Measurements from ENCODE around the gene PDX1. TPM values are rescaled to one million over a fixed set of nuclear protein-coding genes. Genes with fewer than 3 reads are reported as not detected.

The PDX1 gene
- total RNA-seq, 1 experiment from 2014 or later: 3.4 TPM

GRCh38 chr13:27969866-27970229 lies 50.0 kb downstream of the PDX1 start:
- ATAC-seq: no peak
- Histone ChIP-seq H3K27me3 (ENCODE audit: control insufficient read depth, insufficient read depth, low read length) (no peaks in the 10 kb centered on the region), H3K9me3 (ENCODE audit: control insufficient read depth, insufficient read depth, low read depth, low read length) (no peaks in the 10 kb centered on the region), H3K4me1 (ENCODE audit: control insufficient read depth, insufficient read depth, low read length) (peaks cover 8% of the 10 kb centered on the region), H3K36me3 (ENCODE audit: control insufficient read depth, insufficient read depth, low read length) (no peaks in the 10 kb centered on the region; the same call in 1 of the 2 replicates), H3K4me3 (ENCODE audit: low read depth in 2 of 2, low read length in 2 of 2) (no peak overlapping the region), H3K27ac (ENCODE audit: low read length) (no peak overlapping the region)
- intact Hi-C loops (cut with micrococcal nuclease; ENCODE audit: unreplicated experiment) (no loop called here), in situ Hi-C loops (cut with HindIII; ENCODE audit: low pct_unique_long_range_greater_than_20kb, low sequenced_read_pairs) (loop anchor here (25.0 kb wide), 1 partner anchor 133 kb away; no protein-coding TSS in a partner anchor)
- no TSS peak for BruUV-seq (replicated peaks)
- TF ChIP-seq TCF7L2 (IDR thresholded peaks at IDR 0.05; ENCODE audit: low read depth, low read length): no peak
- no peak for TF ChIP-seq POLR2AphosphoS5 (IDR thresholded peaks at IDR 0.05; ENCODE audit: low read depth, low read length)
- TF ChIP-seq CTCF (IDR thresholded peaks at IDR 0.05): no peak
- TF ChIP-seq REST (IDR thresholded peaks at IDR 0.05; ENCODE audit: insufficient read depth in 1 of 2, low read depth in 2 of 2, low read length in 1 of 2): no peak
- no peak for TF ChIP-seq SIN3A (IDR thresholded peaks at IDR 0.05; ENCODE audit: borderline replicate concordance, insufficient read depth, low read depth, low read length)
- ChIA-PET POLR2A (interaction anchor here (0.6 kb wide), 1 partner anchor 139 kb away, joined by 5 read pairs; no protein-coding TSS in a partner anchor), CTCF (interaction anchor here (1.2 kb wide), 1 partner anchor 9 kb away, joined by 3 read pairs; no protein-coding TSS in a partner anchor)
- DNase-seq (ENCODE audit: low read depth, low spot score): no peak

DNA sequence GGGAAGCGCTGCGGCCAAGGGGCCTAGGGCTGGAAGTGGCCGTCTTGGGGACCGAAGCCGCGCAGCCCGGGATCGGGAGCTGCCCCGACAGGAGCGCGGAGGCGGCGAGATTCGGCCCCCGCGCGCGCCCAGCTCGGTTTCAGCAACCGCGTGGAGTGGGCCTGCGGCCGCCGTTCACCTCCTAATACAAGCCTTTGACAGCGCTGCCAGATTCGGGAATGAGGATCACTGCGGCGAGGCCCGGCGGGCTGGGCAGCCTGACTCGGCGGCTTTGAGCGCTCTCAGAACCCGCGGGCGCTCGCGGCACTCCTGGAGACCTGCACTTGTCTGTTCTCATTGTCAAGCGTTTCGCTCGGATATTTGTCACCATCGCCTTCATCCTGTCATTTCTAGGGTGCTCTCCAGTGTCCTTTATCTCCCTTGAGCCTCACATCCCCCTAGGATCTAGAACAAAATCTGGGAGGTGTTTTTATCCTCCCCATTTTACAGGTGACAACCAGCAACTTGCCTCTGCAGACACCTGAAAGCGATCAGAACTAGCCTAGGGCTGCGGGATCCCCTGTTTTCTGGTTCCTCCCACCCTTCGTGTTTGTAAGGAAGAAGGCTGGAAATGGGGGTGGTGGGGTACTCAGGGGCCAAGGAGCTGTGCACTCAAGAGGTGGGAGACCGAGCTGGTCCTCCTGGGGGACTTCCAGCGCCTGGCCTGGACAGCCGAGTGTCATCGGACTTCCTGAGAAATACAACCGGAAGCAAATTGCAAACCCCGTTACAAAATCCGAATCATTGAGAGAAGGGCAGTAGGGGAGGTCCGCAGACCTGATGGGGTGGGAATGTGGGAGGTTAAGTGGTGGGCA lies 50.8 kb downstream of the PDX1 start:
- in situ Hi-C loops (cut with HindIII; ENCODE audit: low pct_unique_long_range_greater_than_20kb, low sequenced_read_pairs): loop anchor here (25.0 kb wide), 1 partner anchor 133 kb away; no protein-coding TSS in a partner anchor
- no TSS peak for BruUV-seq (replicated peaks)
- ATAC-seq (no peak), DNase-seq (ENCODE audit: low read depth, low spot score) (no peak)
- POLR2A ChIA-PET: interaction anchor here (0.6 kb wide), 1 partner anchor 140 kb away, joined by 5 read pairs; no protein-coding TSS in a partner anchor
- CTCF ChIA-PET: interaction anchor here (1.2 kb wide), 1 partner anchor 10 kb away, joined by 3 read pairs; no protein-coding TSS in a partner anchor
- Histone ChIP-seq H3K9me3 (ENCODE audit: control insufficient read depth, insufficient read depth, low read depth, low read length) (no peaks in the 10 kb centered on the region), H3K4me1 (ENCODE audit: control insufficient read depth, insufficient read depth, low read length) (peaks cover 5% of the 10 kb centered on the region; the same call in 1 of the 2 replicates), H3K27ac (ENCODE audit: low read length) (no peak overlapping the region), H3K4me3 (ENCODE audit: low read depth in 2 of 2, low read length in 2 of 2) (no peak overlapping the region), H3K36me3 (ENCODE audit: control insufficient read depth, insufficient read depth, low read length) (no peaks in the 10 kb centered on the region; the same call in 1 of the 2 replicates), H3K27me3 (ENCODE audit: control insufficient read depth, insufficient read depth, low read length) (no peaks in the 10 kb centered on the region)
- intact Hi-C loops (cut with micrococcal nuclease; ENCODE audit: unreplicated experiment): no loop called here
- TF ChIP-seq TCF7L2 (IDR thresholded peaks at IDR 0.05; ENCODE audit: low read depth, low read length) (no peak), REST (IDR thresholded peaks at IDR 0.05; ENCODE audit: insufficient read depth in 1 of 2, low read depth in 2 of 2, low read length in 1 of 2) (no peak), CTCF (IDR thresholded peaks at IDR 0.05) (no peak), SIN3A (IDR thresholded peaks at IDR 0.05; ENCODE audit: borderline replicate concordance, insufficient read depth, low read depth, low read length) (no peak), POLR2AphosphoS5 (IDR thresholded peaks at IDR 0.05; ENCODE audit: low read depth, low read length) (no peak)
